Colonic mucosa (tissue), 4 donors: ENCODE measurements around the gene SDHB. TPM values are rescaled to one million over a fixed set of nuclear protein-coding genes. Genes with fewer than 3 reads are reported as not detected.

Experiments used
- DNase-seq: peaks from one replicate; pipeline ENCODE4 v3.0.0-alpha.2; 2020
- H3K27ac ChIP-seq: fragments of 200-600 bp; one replicate; pipeline ENCODE4 v1.8.0; 2021
- H3K27me3 ChIP-seq: fragments of 200-600 bp; one replicate; pipeline ENCODE4 v1.8.0; 2021
- H3K36me3 ChIP-seq: fragments of 200-600 bp; one replicate; pipeline ENCODE4 v1.8.0; 2021
- H3K4me1 ChIP-seq: fragments of 200-600 bp; one replicate; pipeline ENCODE4 v1.8.0; 2021; ENCODE audit warnings: mild to moderate bottlenecking
- H3K4me3 ChIP-seq: fragments of 200-600 bp; one replicate; pipeline ENCODE4 v1.8.0; 2021
- H3K9ac ChIP-seq, 2 donors: one replicate each; pipeline ENCODE4 v1.7.0; 2013; ENCODE audit warnings: control low read depth in 2 of 2, low read depth in 2 of 2, low read length in 2 of 2
- H3K9me3 ChIP-seq: fragments of 200-600 bp; one replicate; pipeline ENCODE4 v1.8.0; 2021
- intact Hi-C: fragments of 100-400 bp; cut with DNase I; formaldehyde crosslinking; loops from one replicate; pipeline ENCODE4 v1.14.1; 2022
- total RNA-seq, 2 donors: library from RNA; stranded (reverse); fragmentation: NEBNext Ultra II Directional in 1 of 2; extraction: Animal tissue kit (Norgen Biotek cat#: 25700) in 1 of 2; gene quantifications; one replicate each; pipeline ENCODE4 v1.2.1, GENCODE V29; 2021
- TF ChIP-seq, protein P1 (sequence below): fragments of 200-600 bp; IDR thresholded peaks from one replicate; pipeline ENCODE4 v1.8.0; 2022; ENCODE audit warnings: antibody characterized with exemption, mild to moderate bottlenecking
- donor health status: healthy.
- donor health status: DM: no; HTN: no; CAD: no.
- donor health status: DM: no; HTN: no; CAD: no.

SDHB gene
- total RNA-seq, 2 donors from 2014 or later = 208 to 229 TPM

DNA sequence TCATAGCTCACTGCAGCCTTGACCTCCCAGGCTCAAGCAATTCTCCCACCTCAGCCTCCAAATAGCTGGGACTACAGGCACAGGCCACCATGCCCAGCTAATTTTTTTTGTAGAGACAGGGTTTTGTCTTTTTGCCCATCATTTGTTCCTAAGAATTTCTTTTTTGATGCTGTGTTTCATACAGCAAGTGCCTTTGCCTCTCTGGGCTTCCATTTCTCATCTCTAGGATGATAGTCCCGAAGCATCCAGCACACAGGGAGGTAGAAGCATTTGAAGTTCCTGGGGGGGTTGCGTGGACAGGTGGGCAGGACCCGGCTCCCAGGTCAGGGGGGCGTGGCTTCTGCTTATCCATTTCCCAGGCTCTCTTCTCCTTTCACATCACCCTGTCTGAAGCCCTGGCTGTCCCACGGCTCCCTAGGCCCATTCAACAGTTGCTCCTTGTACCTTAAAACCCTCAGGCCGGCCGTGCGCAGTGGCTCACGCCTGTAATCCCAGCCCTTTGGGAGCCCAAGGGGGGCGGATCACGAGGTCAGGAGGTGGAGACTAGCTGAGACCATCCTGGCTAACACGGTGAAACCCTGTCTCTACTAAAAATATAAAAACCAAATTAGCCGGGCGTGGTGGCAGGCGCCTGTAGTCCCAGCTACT lies 45.5 kb downstream of the SDHB start:
- intact Hi-C loops = no loop called here
- Histone ChIP-seq H3K9ac (no peak overlapping the region), H3K36me3 (no peaks in the 10 kb centered on the region), H3K27me3 (no peaks in the 10 kb centered on the region), H3K27ac (no peak overlapping the region), H3K9me3 (no peaks in the 10 kb centered on the region), H3K4me1 (peaks cover 10% of the 10 kb centered on the region), H3K4me3 (no peak overlapping the region)
- TF ChIP-seq, protein P1, sequence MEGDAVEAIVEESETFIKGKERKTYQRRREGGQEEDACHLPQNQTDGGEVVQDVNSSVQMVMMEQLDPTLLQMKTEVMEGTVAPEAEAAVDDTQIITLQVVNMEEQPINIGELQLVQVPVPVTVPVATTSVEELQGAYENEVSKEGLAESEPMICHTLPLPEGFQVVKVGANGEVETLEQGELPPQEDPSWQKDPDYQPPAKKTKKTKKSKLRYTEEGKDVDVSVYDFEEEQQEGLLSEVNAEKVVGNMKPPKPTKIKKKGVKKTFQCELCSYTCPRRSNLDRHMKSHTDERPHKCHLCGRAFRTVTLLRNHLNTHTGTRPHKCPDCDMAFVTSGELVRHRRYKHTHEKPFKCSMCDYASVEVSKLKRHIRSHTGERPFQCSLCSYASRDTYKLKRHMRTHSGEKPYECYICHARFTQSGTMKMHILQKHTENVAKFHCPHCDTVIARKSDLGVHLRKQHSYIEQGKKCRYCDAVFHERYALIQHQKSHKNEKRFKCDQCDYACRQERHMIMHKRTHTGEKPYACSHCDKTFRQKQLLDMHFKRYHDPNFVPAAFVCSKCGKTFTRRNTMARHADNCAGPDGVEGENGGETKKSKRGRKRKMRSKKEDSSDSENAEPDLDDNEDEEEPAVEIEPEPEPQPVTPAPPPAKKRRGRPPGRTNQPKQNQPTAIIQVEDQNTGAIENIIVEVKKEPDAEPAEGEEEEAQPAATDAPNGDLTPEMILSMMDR = no peak
- no peak for DNase-seq

DNA sequence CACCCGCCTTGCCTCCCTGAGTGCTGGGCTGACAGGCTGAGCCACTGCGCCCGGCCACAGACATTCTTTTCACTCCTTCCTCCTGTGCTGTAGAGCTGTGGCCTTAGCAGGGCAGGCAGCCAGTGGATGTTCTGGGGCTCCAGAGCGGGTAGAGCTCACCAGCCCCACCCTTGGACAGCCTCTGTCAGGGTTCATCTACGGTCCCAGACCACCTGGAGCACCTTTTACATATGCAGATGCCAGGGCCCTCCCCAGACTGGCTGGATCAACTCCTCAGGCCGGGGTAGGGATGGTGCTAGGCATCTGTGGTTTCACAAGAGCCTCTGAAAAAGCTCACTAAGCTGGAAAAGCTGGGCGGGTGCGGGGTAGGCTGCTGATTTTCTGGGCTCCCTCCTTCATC lies 46.7 kb downstream of the SDHB start:
- H3K27me3 ChIP-seq = no peaks in the 10 kb centered on the region
- intact Hi-C loops = no loop called here
- DNase-seq = no peak
- H3K9me3 ChIP-seq = no peaks in the 10 kb centered on the region
- peaks cover 10% of the 10 kb centered on the region for H3K4me1 ChIP-seq
- TF ChIP-seq, protein P1 = no peak
- no peak overlapping the region for H3K4me3 ChIP-seq
- H3K36me3 ChIP-seq = no peaks in the 10 kb centered on the region
- no peak overlapping the region for H3K27ac ChIP-seq
- H3K9ac ChIP-seq = no peak overlapping the region

DNA sequence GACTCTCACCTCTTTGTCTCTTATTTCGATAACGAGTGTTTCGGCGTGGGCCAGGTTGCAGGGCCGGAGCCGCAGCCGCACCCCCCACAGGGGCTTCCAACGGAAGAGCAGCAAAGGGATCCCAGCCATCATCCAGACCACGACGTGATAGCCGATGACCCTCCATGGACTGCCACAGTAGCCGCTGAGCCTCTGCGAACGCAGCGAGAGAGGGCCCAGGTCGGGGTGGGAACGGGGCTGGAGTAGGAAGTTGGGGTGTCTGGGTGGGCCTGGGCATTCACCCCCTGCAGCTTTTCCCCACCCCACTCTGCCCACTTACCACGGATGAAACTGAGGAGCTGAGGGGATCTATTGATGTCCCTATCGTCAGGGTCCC lies 48.5 kb downstream of the SDHB start:
- Histone ChIP-seq H3K36me3 (no peaks in the 10 kb centered on the region), H3K4me1 (peaks cover 6% of the 10 kb centered on the region), H3K27ac (no peak overlapping the region), H3K9me3 (no peaks in the 10 kb centered on the region), H3K27me3 (no peaks in the 10 kb centered on the region), H3K4me3 (no peak overlapping the region), H3K9ac (no peak overlapping the region)
- intact Hi-C loops = no loop called here
- TF ChIP-seq, protein P1 = no peak
- DNase-seq = no peak

DNA sequence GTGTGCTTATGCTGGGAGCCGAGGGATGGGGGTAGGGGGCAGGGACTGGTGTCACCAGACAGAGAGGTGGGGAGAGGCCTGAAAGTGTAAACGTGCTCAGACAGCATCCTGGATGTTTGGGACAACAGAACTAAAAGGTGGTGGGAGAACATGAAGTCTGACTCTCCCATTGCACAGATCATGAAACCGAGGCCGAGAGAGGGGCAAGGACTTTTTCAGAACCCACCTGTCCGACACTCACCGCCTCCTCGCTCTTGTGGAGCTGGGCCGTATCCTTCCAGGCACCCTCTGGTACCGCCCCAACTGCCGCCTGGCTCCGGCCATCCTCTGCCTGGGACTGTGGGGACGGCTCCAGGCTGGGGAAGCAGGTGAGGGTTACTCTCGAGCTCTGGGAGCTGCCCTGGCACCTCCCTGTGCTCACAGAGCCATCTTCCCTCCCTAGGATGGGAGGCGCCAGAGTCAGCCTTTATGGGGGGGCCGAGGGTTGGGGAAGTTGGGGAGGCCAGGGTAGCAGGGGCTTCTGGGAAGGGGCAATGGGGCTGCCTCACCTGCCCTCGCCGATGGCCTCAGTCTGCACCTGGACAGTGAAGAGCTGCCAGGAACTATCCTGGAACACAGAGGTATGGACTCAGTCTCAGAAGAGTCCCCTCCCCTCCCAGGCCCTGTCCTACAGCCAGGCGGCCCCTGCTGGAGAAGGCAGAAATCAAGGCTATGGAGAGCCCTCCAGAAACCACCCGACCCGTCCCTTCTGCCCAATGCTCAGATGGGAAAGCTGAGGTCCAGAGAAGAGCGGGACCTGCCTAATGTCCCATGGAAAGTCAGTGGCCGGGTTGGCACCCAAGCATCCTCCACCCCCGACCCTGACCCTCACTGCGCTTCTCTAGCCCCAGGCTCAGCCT lies 49.1 kb downstream of the SDHB start:
- TF ChIP-seq, protein P1 = no peak
- no peak for DNase-seq
- no peak overlapping the region for H3K9ac ChIP-seq
- no peaks in the 10 kb centered on the region for H3K9me3 ChIP-seq
- intact Hi-C loops = no loop called here
- H3K4me1 ChIP-seq = peaks cover 1% of the 10 kb centered on the region
- H3K27ac ChIP-seq = no peak overlapping the region
- H3K36me3 ChIP-seq = no peaks in the 10 kb centered on the region
- no peaks in the 10 kb centered on the region for H3K27me3 ChIP-seq
- no peak overlapping the region for H3K4me3 ChIP-seq

DNA sequence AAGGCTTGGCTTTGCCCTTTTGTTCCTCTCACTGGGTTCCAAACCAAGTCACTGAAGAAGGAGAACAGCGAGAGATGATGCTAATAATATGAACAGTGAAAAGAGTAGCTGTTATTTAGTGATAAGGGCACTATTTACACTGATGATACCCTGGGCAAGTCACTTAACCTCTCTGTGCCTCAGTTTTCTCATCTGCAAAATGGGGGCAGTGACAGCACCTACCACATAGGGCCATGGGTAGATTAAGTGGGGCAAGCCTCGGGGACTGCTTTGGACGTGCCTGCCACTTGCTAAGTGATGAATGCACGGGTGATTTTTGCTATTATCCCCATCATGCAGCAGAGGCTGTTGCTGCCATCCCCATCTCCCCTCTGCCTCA lies 51.3 kb downstream of the SDHB start:
- H3K36me3 ChIP-seq = no peaks in the 10 kb centered on the region
- intact Hi-C loops = no loop called here

More for the DNA sequence above, 51.3 kb downstream of the SDHB start:
- Histone ChIP-seq H3K27ac (no peak overlapping the region), H3K9ac (no peak overlapping the region), H3K27me3 (no peaks in the 10 kb centered on the region), H3K4me1 (no peaks in the 10 kb centered on the region), H3K4me3 (no peak overlapping the region), H3K9me3 (no peaks in the 10 kb centered on the region)
- DNase-seq = no peak
- TF ChIP-seq, protein P1 = no peak
